Glutamatergic neuron (in vitro differentiated cells): ENCODE data around the gene XYLT1. TPM values are rescaled to one million over a fixed set of nuclear protein-coding genes. Genes with fewer than 3 reads are reported as not detected.

Source experiments
- DNase-seq: peaks from one replicate; pipeline ENCODE4 v3.0.0; 2022
- H3K27ac Mint-ChIP-seq: one replicate; pipeline ENCODE4 v1.8.0; 2020; ENCODE audit warnings: mild to moderate bottlenecking, mixed read lengths, inconsistent platforms; ENCODE audit not compliant: unreplicated experiment
- H3K27me3 Mint-ChIP-seq: one replicate; pipeline ENCODE4 v1.8.0; 2020; ENCODE audit warnings: mild to moderate bottlenecking, moderate library complexity, mixed read lengths, inconsistent platforms; ENCODE audit not compliant: unreplicated experiment
- H3K36me3 Mint-ChIP-seq: one replicate; pipeline ENCODE4 v1.8.0; 2020; ENCODE audit warnings: mild to moderate bottlenecking, mixed read lengths, inconsistent platforms; ENCODE audit not compliant: unreplicated experiment
- H3K4me1 Mint-ChIP-seq: one replicate; pipeline ENCODE4 v1.8.0; 2020; ENCODE audit warnings: mild to moderate bottlenecking, low read depth, mixed read lengths, inconsistent platforms; ENCODE audit not compliant: unreplicated experiment
- H3K4me3 Mint-ChIP-seq: one replicate; pipeline ENCODE4 v1.8.0; 2020; ENCODE audit warnings: mild to moderate bottlenecking, mixed read lengths, inconsistent platforms; ENCODE audit not compliant: unreplicated experiment
- H3K9me3 Mint-ChIP-seq: one replicate; pipeline ENCODE4 v1.8.0; 2020; ENCODE audit warnings: mild to moderate bottlenecking, moderate library complexity, mixed read lengths, inconsistent platforms; ENCODE audit not compliant: unreplicated experiment
- total RNA-seq: library from RNA; stranded (reverse); fragmentation: NEBNext Ultra II Directional; extraction: Animal tissue kit (Norgen Biotek cat#: 25700); gene quantifications from one replicate; pipeline ENCODE4 v1.2.1, GENCODE V29; 2021; ENCODE audit not compliant: unreplicated experiment
- TF ChIP-seq, protein P1 (sequence below): fragments of 200-600 bp; sonication (generic); IDR thresholded peaks from one replicate; pipeline ENCODE4 v1.5.0; 2021; ENCODE audit not compliant: partially characterized antibody, unreplicated experiment

Gene XYLT1
- total RNA-seq, 1 donor from 2014 or later = 18.4 TPM

DNA sequence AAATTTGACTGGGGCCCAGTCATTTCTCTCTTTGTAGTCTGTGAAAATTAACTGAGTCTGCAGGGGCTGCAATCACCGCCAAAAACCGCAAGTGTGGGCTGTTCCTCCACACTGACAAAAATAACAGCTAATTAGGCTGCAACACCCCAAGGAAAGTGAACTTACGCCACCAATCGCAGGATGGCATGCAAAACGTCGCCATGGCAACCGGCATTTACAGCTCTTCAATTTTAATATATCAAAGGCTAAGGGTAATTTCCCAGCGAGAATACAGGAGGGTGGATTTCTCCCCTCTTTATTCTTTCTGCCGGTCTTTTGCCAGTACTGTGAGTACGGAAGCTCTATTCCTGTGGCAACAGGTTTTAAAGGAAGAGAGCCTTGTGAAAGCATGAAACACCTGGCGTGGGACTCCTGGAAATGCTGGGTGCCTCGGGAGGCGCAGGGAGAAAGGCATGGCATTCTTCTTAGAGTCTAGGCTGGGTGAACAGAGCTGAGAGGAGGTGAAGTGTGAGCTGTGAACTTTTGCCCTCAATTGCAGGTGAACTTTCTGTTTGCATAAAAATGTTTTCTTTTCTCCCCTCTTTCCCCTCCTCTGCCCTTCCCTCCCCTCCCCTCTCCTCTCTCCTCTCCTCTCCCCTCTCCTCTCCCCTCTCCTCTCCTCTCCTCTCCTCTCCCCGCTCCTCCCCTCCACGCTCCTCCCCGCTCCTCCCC, 399.7 kb downstream of the XYLT1 start:
- DNase-seq = no peak
- Mint-ChIP-seq H3K27me3 (peaks cover 5% of the 10 kb centered on the region), H3K4me3 (no peak overlapping the region), H3K4me1 (no peaks in the 10 kb centered on the region), H3K27ac (no peak overlapping the region), H3K36me3 (no peaks in the 10 kb centered on the region), H3K9me3 (no peaks in the 10 kb centered on the region)
- TF ChIP-seq, protein P1, sequence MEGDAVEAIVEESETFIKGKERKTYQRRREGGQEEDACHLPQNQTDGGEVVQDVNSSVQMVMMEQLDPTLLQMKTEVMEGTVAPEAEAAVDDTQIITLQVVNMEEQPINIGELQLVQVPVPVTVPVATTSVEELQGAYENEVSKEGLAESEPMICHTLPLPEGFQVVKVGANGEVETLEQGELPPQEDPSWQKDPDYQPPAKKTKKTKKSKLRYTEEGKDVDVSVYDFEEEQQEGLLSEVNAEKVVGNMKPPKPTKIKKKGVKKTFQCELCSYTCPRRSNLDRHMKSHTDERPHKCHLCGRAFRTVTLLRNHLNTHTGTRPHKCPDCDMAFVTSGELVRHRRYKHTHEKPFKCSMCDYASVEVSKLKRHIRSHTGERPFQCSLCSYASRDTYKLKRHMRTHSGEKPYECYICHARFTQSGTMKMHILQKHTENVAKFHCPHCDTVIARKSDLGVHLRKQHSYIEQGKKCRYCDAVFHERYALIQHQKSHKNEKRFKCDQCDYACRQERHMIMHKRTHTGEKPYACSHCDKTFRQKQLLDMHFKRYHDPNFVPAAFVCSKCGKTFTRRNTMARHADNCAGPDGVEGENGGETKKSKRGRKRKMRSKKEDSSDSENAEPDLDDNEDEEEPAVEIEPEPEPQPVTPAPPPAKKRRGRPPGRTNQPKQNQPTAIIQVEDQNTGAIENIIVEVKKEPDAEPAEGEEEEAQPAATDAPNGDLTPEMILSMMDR = no peak

DNA sequence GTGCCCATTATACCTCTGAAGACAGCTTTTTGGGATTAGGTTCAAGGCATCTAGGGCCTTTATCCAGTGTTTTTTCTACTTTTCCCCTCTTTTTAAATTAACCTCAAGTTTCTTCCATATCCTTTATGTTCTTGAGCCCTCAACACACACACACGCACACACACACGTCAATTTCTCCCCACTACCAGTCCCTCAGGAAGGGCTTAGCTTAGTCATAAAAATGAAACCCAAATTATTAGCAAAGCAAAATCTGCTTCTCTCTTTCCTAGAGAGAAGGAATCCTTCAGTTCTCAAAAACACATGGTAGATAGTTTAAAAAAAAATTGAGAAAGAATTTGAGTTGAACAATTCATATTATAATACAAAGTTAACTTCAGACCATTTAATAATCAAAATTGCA, 401.1 kb downstream of the XYLT1 start:
- TF ChIP-seq, protein P1 = no peak
- H3K27me3 Mint-ChIP-seq = peaks cover 5% of the 10 kb centered on the region
- no peaks in the 10 kb centered on the region for H3K9me3 Mint-ChIP-seq
- H3K4me3 Mint-ChIP-seq = no peak overlapping the region
- DNase-seq = no peak
- no peak overlapping the region for H3K27ac Mint-ChIP-seq
- no peaks in the 10 kb centered on the region for H3K4me1 Mint-ChIP-seq
- no peaks in the 10 kb centered on the region for H3K36me3 Mint-ChIP-seq

DNA sequence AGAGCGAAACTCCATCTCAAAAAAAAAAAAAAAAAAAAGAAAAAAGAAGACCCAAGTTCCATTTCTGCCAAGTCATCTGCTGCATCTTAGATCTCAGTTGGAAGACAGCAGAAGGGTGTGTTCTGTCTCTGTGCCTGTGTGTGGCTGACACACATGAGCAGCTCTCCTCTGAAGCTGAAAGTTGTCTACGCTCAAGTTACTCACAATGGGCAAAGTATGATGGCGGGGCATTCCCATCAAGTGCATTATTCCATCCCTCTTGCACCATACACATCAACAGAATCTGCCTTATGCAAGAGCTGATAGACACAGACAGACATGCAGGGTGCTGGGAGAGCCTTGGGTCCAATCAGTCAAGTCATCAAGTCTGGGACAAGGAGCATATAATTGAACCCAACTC, 402.2 kb downstream of the XYLT1 start:
- Mint-ChIP-seq H3K4me1 (no peaks in the 10 kb centered on the region), H3K36me3 (no peaks in the 10 kb centered on the region), H3K9me3 (peaks cover 2% of the 10 kb centered on the region), H3K27me3 (peaks cover 5% of the 10 kb centered on the region), H3K27ac (no peak overlapping the region), H3K4me3 (no peak overlapping the region)
- no peak for DNase-seq
- TF ChIP-seq, protein P1 = no peak

DNA sequence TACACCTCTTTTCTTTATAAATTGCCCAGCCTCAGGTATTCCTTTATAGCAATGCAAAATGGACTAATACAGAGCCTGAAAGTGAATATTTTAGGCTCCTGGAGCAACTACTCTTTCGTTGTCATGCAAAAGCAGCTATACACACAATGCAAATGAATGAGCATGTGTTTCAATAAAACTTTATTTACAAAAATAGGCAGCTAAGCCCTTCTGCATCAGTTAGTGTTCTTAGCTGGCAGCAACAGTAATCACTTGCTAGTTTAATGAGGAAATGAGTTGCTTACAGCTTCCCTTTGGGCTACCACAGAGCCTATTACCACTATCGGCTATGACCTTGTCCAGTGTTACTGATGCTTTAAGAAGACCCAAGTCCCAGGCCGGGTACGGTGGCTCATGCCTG, 402.9 kb downstream of the XYLT1 start:
- no peak overlapping the region for H3K27ac Mint-ChIP-seq
- H3K4me3 Mint-ChIP-seq = no peak overlapping the region

More for the DNA sequence above, 402.9 kb downstream of the XYLT1 start:
- TF ChIP-seq, protein P1 = no peak
- H3K9me3 Mint-ChIP-seq = peaks cover 2% of the 10 kb centered on the region
- no peaks in the 10 kb centered on the region for H3K4me1 Mint-ChIP-seq
- H3K27me3 Mint-ChIP-seq = peaks cover 5% of the 10 kb centered on the region
- DNase-seq = no peak
- H3K36me3 Mint-ChIP-seq = no peaks in the 10 kb centered on the region
